ENCODE results near the gene DKKL1.

The DKKL1 gene

GRCh38 chr19:49337267-49338022, 26.2 kb upstream of the DKKL1 start:
- DNase-seq (ENCODE audit: low read depth in 2 of 3, low spot score in 1 of 3), result no peak

DNA sequence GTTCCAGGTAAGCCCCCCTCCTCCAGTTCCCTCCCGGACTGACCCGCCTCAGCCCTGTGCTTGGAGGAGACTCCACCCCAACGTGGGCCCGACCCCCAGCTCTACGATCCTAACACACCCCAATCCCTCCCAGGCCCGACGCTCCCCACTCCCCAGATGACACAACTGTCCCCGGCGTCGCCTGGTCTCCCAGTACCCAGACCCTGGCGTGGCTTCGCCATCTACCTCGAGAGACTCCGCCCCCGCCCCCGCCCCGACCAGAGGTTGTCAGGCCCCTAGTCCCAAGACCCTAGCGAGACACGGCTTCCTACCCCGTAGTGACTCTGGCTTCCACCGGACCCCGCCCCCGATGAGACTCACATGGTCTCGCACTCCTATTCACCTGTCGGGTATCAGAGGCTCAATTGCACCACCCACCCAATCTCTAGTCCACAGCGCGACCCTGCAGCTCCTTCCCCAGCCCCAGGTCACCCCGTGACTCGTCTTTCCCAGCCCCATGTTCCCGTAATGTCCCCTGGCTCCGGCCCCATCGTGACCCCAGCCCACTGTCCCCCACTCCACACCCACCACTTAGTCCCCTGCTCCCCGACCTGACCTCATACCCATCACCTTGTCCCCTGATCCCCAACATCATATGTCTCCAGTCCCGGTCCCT, 25.5 kb upstream of the DKKL1 start:
- no peak for DNase-seq (ENCODE audit: low read depth in 2 of 3, low spot score in 1 of 3)

- DNase-seq (ENCODE audit: low read depth in 2 of 3, low spot score in 1 of 3), result no peak
These were observed 24.9 kb upstream of the DKKL1 start for GRCh38 chr19:49338691-49339300.

DNA sequence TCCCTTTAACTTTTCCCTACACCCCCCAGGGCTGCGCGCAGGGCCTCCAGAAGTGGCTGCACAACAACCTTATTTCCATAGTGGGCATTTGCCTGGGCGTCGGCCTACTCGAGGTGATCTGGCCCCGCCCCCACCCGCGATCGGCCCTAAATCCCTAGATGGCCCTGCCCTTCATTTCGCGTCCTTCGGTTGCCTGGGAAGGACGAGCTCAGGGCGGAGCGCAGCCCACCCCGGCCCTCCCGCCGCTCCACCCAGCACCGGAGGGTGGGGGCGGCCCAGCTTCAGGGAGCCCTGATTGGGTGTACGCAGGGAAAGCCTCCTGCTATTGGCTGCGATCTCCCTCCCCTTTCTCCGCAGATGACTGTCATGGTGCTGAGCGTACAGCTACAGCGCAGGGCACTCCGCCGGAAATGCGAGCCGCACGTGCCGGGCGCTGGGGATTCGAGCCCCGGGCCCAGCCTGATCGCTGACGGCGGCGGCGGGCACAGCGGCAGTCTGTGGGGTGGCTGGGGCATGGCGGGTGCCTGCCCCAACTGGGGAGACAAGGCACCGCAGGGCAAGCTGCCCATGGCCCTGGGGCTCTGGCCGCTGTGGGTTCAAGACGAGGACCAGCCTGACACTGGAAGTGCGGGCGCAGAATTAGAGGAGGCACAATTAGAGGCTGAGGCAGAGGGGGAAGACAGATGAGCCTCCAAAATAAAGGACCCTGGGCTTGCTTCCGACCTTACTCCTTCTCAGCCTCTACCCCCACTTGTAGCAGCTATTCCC, 24.2 kb upstream of the DKKL1 start:
- no peak for DNase-seq (ENCODE audit: low read depth in 2 of 3, low spot score in 1 of 3)

DNA sequence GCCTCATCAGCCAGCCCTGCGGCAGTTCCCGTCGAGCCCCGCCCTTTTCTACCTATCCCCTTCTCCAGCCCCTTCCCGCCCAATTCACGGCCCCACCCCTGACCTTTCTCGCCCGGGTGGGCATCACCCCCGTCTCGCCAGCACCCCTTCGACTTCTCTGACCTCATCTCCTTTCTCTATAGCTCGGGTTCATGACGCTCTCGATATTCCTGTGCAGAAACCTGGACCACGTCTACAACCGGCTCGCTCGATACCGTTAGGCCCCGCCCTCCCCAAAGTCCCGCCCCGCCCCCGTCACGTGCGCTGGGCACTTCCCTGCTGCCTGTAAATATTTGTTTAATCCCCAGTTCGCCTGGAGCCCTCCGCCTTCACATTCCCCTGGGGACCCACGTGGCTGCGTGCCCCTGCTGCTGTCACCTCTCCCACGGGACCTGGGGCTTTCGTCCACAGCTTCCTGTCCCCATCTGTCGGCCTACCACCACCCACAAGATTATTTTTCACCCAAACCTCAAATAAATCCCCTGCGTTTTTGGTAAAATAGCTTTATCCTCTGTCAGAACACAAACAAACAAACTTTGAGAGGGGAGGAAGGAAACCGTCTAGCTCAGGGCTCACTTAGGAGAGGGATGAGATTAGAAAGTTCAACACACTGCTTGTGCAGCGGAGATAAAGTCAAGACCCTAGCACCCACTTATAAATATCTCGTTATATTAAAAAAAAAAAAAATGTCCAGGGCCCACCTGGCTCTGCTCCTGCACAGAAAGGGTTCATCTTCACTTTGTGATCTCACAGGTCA, 23.4 kb upstream of the DKKL1 start:
- DNase-seq (ENCODE audit: low read depth in 2 of 3, low spot score in 1 of 3), result no peak

DNA sequence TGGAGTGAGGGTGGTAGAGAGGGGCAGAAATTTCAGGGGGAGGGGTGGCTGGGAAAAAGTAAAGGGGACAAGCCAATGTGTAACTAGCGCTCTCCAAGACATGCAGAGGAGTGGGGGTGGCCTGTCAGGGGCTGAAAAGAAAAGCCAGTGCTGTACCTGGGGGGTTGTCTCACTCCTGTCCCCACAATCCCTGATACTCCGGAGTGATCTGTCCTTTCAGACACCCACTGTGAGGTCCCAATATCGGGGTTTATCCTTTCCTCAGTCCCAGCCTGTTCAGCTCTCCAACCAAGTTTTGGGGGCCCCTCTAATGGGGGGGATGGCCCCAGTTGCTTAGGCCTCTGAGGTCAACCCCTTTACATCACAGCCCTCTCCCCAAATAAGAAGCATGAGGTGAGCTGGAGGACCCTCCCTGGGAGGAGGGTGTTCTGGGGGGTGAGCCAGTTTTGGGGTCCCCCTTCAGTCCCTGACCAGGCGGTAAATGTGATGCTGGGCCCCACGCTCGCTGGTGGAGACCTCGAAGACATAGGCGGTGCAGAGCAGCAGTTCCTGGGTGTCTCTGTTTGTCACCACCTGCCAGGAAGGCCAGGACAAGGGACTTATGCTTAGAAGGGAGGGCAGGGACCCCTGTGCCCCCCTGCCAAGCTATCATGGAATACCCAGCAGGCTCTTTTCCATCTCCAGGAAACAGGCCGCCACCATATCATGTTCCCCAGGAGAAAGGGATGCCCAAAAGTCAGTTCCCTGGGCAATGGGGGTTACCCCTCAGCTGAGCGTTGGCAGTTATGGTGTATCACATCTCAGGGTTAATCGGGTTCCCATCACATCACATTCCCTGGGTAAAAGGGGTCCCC, 22.6 kb upstream of the DKKL1 start:
- DNase-seq (ENCODE audit: low read depth in 2 of 3, low spot score in 1 of 3), result no peak

- DNase-seq (ENCODE audit: low read depth in 2 of 3, low spot score in 1 of 3), result no peak
These were observed 21.4 kb upstream of the DKKL1 start for GRCh38 chr19:49342291-49342721.

DNA sequence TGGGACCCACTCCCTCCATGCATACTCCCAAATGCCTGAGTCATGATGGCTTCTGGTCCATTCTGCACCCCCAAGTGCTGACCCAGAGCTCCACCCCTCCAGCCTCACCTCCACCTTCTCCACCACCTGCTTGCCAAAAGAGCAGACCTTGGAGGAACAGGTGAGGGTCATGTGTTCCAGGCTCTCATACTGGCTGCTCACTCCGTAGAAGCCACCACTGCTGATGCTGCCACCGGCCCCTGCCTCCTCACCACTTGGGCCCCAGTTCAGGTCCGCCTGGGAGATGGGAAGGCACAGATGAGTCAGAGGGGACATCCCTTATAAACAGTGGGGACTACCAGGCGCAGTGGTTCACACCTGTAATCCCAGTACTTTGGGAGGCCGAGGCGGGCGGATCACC, 20.6 kb upstream of the DKKL1 start:
- no peak for DNase-seq (ENCODE audit: low read depth in 2 of 3, low spot score in 1 of 3)

GRCh38 chr19:49344505-49345423, 18.9 kb upstream of the DKKL1 start:
- DNase-seq (ENCODE audit: low read depth in 2 of 3, low spot score in 1 of 3), result no peak

DNA sequence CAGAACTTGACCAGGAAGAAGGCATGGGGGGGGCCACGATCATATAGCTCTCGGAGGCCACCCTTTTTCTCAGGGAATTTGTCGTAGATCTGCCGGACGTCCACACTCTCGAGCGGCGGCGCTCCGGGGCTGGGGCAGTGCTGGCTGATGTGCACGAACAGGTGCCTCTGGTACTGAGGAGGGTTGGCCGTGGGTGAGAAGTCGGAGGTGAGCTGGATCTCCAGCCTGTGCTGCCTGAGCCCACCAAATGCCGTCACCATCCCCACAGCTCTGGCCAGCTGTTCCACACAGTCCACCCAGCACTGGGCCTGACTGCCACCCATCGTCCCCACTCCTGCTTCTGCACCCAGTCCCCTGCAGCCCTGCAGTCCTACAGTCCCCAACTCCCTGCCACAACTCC, 16.5 kb upstream of the DKKL1 start:
- DNase-seq (ENCODE audit: low read depth in 2 of 3, low spot score in 1 of 3), result no peak

GRCh38 chr19:49347835-49348234, 15.8 kb upstream of the DKKL1 start:
- DNase-seq (ENCODE audit: low read depth in 2 of 3, low spot score in 1 of 3), result no peak

- DNase-seq (ENCODE audit: low read depth in 2 of 3, low spot score in 1 of 3), result no peak
These were observed 15.1 kb upstream of the DKKL1 start for GRCh38 chr19:49348305-49349189.

- DNase-seq (ENCODE audit: low read depth in 2 of 3, low spot score in 1 of 3), result no peak
These were observed 14.1 kb upstream of the DKKL1 start for GRCh38 chr19:49349567-49349966.

- no peak for DNase-seq (ENCODE audit: low read depth in 2 of 3, low spot score in 1 of 3)
These were observed 7.7 kb upstream of the DKKL1 start for GRCh38 chr19:49355909-49356353.

GRCh38 chr19:49356382-49356781, 7.3 kb upstream of the DKKL1 start:
- DNase-seq (ENCODE audit: low read depth in 2 of 3, low spot score in 1 of 3), result no peak

DNA sequence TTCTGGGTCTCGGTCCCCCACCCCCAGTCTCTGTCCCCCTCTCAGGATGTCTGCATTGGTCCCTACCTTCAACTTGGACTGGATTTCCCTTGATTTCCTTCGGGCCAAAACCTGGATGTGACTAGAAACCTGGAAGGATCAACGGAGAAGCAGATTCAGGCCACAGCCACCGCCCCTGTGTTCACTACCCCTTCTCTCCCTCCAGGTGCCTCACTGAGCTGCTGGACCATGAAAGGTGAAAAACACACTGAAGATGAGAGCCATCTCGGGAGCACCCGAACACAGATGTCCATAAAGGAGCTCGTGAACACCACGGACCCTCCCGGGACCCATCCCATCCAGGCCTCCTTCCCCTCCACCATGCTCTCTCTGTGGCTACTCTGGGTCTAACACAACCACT, 6.5 kb upstream of the DKKL1 start:
- DNase-seq (ENCODE audit: low read depth in 2 of 3, low spot score in 1 of 3), result no peak

- no peak for DNase-seq (ENCODE audit: low read depth in 2 of 3, low spot score in 1 of 3)
These were observed 3.5 kb upstream of the DKKL1 start for GRCh38 chr19:49359851-49360820.

All from stimulated activated CD4-positive, alpha-beta T cell treated with anti-CD3 and anti-CD28 coated beads, Interleukin-12 subunit alpha, Interleukin-12 subunit beta, amount 100 ng/mL, for 48 hours (primary cell).